ENCODE results near the gene KLRF2.

DNA sequence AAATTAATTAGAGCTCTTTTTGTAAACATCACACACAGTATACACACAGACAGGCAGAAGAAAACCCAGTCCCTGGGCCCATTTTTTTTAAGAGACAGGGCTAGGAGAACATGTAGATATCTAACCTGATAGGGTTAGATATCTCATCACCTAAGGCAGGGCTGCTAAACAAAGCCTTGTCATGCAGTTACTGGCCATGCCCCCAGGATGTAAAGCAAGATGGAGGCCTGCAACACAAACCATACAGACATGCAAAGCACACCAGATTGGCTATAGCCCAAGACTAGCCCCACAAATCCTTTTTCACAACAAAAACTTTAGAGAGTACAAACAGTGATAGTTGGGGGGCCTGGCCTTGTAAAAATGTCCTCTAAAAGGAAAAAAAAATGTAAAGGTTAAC is 30.4 kb downstream of the KLRF2 start:
- no peak for TF ChIP-seq EP300 (IDR thresholded peaks at IDR 0.05)
- TF ChIP-seq POLR2A (IDR thresholded peaks at IDR 0.05; ENCODE audit: low read depth), result no peak
- TF ChIP-seq, protein P1, sequence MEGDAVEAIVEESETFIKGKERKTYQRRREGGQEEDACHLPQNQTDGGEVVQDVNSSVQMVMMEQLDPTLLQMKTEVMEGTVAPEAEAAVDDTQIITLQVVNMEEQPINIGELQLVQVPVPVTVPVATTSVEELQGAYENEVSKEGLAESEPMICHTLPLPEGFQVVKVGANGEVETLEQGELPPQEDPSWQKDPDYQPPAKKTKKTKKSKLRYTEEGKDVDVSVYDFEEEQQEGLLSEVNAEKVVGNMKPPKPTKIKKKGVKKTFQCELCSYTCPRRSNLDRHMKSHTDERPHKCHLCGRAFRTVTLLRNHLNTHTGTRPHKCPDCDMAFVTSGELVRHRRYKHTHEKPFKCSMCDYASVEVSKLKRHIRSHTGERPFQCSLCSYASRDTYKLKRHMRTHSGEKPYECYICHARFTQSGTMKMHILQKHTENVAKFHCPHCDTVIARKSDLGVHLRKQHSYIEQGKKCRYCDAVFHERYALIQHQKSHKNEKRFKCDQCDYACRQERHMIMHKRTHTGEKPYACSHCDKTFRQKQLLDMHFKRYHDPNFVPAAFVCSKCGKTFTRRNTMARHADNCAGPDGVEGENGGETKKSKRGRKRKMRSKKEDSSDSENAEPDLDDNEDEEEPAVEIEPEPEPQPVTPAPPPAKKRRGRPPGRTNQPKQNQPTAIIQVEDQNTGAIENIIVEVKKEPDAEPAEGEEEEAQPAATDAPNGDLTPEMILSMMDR (IDR thresholded peaks at IDR 0.05), result no peak
- no peak for TF ChIP-seq POLR2AphosphoS5 (IDR thresholded peaks at IDR 0.05)

Measured in esophagus muscularis mucosa (tissue), 4 donors.